Stimulated activated CD8-positive, alpha-beta memory T cell treated with anti-CD3 and anti-CD28 coated beads, Interleukin-7, amount 100 ng/mL, for 24 hours (primary cell): ENCODE data around the gene MS4A4A.

Experiments
- DNase-seq: peaks from one replicate; pipeline ENCODE4 v3.0.0-alpha.2; 2020; ENCODE audit warnings: low read depth

MS4A4A gene

DNA sequence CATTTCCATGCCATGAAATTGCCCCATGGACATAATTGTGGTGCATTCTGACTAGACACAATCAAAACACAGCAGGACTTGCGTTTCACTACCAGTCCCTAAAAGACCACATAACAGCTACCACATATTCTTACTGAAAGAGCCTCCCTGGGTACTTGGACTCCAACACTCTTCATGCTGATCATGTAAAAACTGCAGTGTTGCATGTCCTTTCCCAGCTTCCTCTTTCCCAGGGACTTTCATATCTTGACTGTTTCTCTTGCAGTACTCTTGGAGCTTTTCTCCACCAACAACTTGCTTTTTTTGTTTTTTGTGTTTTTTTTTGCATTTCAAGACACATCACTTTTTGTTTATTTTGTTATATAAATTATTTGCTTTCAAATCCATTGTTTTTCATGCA lies 69.5 kb downstream of the MS4A4A start:
- DNase-seq, result no peak

DNA sequence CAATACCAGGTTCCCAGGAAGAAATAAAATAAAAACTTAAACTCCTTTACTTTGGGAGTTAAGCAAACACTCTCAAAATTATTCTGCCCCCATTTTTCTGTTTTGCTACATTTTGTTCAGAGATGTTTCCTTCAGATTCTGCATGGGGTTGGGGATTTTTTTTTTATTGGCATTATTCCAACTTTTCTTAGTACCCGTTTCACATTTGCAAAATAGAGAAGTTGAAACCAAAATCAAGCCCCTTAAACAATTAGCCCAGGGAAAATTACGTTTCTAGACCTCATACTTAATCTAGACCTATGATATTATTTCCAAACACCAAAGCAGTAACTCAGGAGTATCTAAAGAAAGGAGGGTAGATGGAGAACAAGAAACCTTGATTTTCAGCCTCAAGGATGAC lies 77.3 kb downstream of the MS4A4A start:
- DNase-seq, result no peak
